Left cardiac atrium (tissue), 4 donors: ENCODE data around the gene RAB11FIP4. TPM values are rescaled to one million over a fixed set of nuclear protein-coding genes. Genes with fewer than 3 reads are reported as not detected.

Source experiments
- ATAC-seq, 2 donors: fragments of 200-7000 bp; cut with Tn5 transposase; one replicate each; pipeline ENCODE4 v1.9.1; 2020; ENCODE audit warnings: mild to moderate bottlenecking in 2 of 2, moderate library complexity in 2 of 2
- DNase-seq: peaks from one replicate; pipeline ENCODE4 v3.0.0-alpha.2; 2020
- intact Hi-C, 2 donors: fragments of 100-400 bp; cut with DNase I; formaldehyde crosslinking; loops; one replicate each; pipeline versions ENCODE4 v1.14.1 to v1.15.1; 2022 to 2023
- total RNA-seq, 2 donors: library from RNA; stranded (reverse); fragmentation: NEBNext Ultra II Directional; extraction: Animal tissue kit (Norgen Biotek cat#: 25700); gene quantifications; one replicate each; pipeline ENCODE4 v1.2.1, GENCODE V29; 2021
- donor health status: DM: no; HTN: yes; CAD: no.
- donor health status: DM: no; HTN: yes; CAD: no; lungs with severe emphysema.
- donor health status: DM: yes; HTN: yes; CAD: no.
- donor health status: Dilated cardiomyopathy.

RAB11FIP4 gene
- total RNA-seq, 2 donors from 2014 or later = 3.1 to 6.1 TPM

DNA sequence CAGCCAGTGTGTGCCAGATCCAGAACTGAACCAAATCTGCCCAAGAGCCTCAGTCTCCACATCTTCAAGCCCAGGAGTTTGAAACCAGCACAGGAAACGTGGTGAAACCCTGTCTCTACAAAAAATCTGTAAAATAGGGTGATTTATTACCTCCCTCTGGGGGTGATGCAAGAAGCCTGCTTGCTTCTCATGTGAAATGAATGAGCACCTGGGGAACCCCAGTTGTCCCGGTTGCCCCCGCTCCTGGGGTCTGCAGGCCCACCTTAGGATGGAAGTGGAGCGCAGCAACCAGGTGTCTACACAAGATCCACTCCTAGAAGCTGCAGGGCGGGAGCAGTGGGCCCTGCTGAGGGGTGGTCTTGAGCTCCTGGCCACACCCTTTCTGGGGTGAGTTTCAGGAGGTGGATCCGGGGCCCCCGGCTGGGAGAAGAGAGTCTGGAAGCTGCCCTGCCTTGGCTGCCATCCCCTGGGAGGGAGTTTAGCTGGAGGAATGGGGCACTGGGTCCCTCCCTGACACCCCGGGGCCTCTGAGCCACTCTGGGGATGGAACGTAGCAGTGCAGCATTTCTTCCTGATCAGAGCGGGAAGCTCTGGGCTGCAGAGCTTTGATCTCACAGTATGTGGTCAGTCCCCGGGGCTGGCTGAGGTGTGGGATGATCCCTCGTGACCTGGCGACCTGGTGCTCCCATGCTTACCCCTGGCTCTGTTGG, 117.8 kb downstream of the RAB11FIP4 start:
- intact Hi-C loops = no loop called here
- peak; percentile 13 to 32 for ATAC-seq
- no peak for DNase-seq

- ATAC-seq (peak; percentile 57 to 73), DNase-seq (no peak)
- intact Hi-C loops = no loop called here
These were observed 118.3 kb downstream of the RAB11FIP4 start for GRCh38 chr17:31509805-31510177.

GRCh38 chr17:31510308-31511194, 119.1 kb downstream of the RAB11FIP4 start:
- ATAC-seq = peak; percentile 78 to 82
- peak; percentile 48 for DNase-seq
- intact Hi-C loops = no loop called here

DNA sequence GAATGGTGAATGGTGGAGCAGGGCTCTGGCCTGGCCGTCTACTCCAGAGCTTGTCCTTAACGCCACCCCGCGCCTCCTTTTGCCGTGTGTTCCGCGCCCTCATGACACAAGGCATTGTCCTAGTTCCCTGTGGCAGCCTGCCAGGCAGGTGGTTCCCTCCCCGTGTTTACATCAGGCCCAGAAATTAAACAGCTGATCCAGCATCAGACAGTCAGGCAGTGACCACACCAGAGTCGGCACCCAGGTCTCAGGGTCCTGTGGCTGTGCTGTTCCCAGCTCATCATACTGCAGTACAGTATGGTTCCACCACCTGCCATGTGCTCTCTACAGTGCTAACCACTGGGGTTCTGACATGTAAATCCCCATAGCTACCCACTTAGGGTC, 119.7 kb downstream of the RAB11FIP4 start:
- intact Hi-C loops = no loop called here
- peak; percentile 13 for DNase-seq
- ATAC-seq = no peak

GRCh38 chr17:31511580-31511979, 120.1 kb downstream of the RAB11FIP4 start:
- intact Hi-C loops = no loop called here
- DNase-seq = no peak
- ATAC-seq = no peak

- intact Hi-C loops = no loop called here
- no peak for DNase-seq
These were observed 120.7 kb downstream of the RAB11FIP4 start for GRCh38 chr17:31512104-31512740.

GRCh38 chr17:31512796-31513195, 121.3 kb downstream of the RAB11FIP4 start:
- intact Hi-C loops = no loop called here
- DNase-seq = no peak
- no peak for ATAC-seq

More at GRCh38 chr17:31512104-31512740, 120.7 kb downstream of the RAB11FIP4 start:
- no peak for ATAC-seq

DNA sequence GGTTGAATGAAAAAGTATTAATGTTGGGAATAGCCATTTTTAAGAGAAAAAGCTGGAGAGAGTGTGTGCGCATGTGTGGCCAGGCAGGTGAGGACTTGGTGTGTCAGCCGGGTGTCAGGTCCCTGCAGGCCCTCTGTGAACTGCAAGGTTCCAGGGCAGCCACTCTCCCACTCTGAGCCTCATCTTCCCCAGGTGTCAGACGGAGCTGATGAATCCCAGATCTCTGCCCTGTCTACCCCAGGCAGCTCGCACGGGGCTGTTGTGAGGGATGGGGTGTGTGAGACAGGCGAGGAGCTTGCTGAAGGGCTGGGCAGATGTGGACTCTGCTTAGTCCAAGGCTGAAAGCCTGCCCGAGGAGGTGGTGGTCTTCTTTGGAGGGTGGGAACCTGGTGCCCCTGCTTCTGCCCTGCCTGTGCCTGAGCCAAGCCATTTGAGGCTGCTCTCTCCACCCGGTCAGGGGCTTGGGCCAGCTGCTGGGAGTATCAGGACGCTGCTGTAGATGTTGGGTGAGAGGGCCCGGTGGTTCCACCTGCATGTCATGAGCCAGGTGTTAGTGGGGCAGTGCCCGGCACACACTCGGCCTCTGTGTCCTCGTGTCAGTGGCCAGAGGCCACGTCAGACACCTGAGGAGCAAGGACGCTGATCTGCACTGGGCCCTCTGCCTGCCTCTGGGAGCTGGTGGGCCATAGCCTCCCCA, 122.4 kb downstream of the RAB11FIP4 start:
- no peak for ATAC-seq
- intact Hi-C loops = no loop called here
- DNase-seq = no peak

GRCh38 chr17:31515267-31515666, 123.8 kb downstream of the RAB11FIP4 start:
- no peak for DNase-seq
- intact Hi-C loops = no loop called here
- ATAC-seq = no peak

DNA sequence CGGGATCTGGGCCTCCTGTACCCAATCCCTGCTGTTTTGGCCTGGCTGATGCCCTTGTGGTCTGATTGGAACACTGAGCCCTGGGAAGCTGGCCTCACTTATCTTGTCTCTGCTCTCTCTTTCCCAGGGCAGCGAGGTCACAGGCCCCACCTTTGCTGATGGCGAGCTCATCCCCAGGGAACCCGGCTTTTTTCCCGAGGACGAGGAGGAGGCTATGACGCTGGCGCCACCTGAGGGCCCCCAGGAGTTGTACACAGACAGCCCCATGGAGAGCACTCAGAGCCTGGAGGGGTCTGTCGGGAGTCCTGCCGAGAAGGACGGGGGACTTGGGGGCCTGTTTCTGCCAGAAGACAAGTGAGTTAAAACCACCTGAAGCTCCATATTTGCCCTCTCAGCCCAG, 126.0 kb downstream of the RAB11FIP4 start:
- intact Hi-C loops = no loop called here
- ATAC-seq (peak; percentile 44 to 52), DNase-seq (no peak)

DNA sequence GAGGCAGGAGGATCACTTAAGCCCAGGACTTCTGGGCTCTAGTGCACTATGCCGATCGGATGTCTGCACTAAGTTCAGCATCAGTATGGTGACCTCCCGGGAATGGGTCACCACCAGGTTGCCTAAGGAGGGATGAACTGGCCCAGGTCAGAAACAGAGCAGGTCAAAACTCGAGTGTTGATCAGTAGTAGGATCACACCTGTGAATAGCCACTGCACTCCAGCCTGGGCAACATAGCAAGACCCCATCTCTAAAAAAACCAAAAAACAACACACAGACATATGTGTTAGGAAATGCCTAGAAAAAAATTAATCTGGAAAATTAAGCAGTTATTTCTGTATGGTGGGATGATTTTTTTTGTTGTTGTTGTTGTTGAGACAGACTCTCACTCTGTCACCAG, 127.0 kb downstream of the RAB11FIP4 start:
- ATAC-seq (no peak), DNase-seq (no peak)
- intact Hi-C loops = no loop called here

GRCh38 chr17:31521632-31522283, 130.3 kb downstream of the RAB11FIP4 start:
- intact Hi-C loops = loop anchor here in 1 of 2 donors (5.0 kb wide), 1 partner anchor 84 kb away; no protein-coding TSS in a partner anchor
- DNase-seq (no peak), ATAC-seq (no peak)

GRCh38 chr17:31522284-31522931, 130.9 kb downstream of the RAB11FIP4 start:
- intact Hi-C loops = loop anchor here in 1 of 2 donors (5.0 kb wide), 1 partner anchor 85 kb away; no protein-coding TSS in a partner anchor
- DNase-seq = no peak
- no peak for ATAC-seq

DNA sequence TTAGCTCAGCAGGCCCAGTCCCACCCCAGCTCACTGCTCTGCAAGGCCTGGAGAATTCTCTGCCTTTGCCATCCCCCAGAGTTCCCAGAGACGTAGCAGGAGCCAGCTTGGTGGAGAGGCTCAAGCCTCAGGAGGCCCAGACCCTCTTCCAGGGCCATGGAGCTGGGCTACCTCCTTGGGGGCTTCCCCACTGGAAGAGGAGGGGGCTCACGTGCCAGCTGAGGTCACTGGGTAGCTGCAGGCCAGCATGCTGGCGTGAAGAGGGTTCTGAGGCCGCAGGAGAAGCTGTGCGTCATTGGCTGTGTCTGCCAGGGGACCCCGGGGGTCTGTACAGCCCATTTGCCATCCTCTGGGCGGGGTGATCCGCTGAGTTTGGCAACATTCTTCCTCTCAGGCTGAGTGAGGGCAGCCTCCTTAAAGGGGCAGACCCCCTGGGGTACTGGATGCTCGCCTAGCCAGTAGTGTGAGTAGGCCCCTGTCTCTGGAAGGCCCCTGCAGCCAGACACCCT, 131.6 kb downstream of the RAB11FIP4 start:
- DNase-seq (no peak), ATAC-seq (no peak)
- intact Hi-C loops = loop anchor here in 1 of 2 donors (5.0 kb wide), 1 partner anchor 86 kb away; no protein-coding TSS in a partner anchor

GRCh38 chr17:31523862-31524730, 132.6 kb downstream of the RAB11FIP4 start:
- DNase-seq = no peak
- no peak for ATAC-seq
- intact Hi-C loops = loop anchor here (2.0 to 5.0 kb wide), 2 partner anchors 87 kb away; no protein-coding TSS in a partner anchor

GRCh38 chr17:31524926-31525800, 133.7 kb downstream of the RAB11FIP4 start:
- DNase-seq = peak; percentile 88
- ATAC-seq = peak; percentile 82 to 89
- intact Hi-C loops = loop anchor here (2.0 to 5.0 kb wide), 3 partner anchors 88 to 138 kb away; no protein-coding TSS in a partner anchor
